DND-41 (cell line): ENCODE data around the gene GLIPR1L2.
"Not testable (repeated sequence)": the region's sequence is repeated elsewhere in the genome, so short reads cannot be mapped to it uniquely, and the experiment has no call there.

Source experiments
- ATAC-seq: fragments of 200-7000 bp; cut with Tn5 transposase; 3 replicates; pipeline ENCODE4 v1.9.1; 2021; ENCODE audit warnings: low read depth; ENCODE audit not compliant: insufficient read depth
- DNase-seq: peaks from one replicate; pipeline ENCODE4 v3.0.0-alpha.2; 2020
- H2AFZ ChIP-seq: 2 replicates; pipeline ENCODE4 v1.6.0; 2012; ENCODE audit warnings: low read depth, low read length
- H3K27ac ChIP-seq: 2 replicates; pipeline ENCODE4 v1.5.1; 2012; ENCODE audit warnings: low read length, inconsistent platforms
- H3K27me3 ChIP-seq: fragments of 200-600 bp; sonication (generic); 2 replicates; pipeline ENCODE4 v1.6.0; 2012; ENCODE audit warnings: low read length, mild to moderate bottlenecking, inconsistent platforms; ENCODE audit not compliant: insufficient read depth, poor library complexity
- H3K36me3 ChIP-seq: 2 replicates; pipeline ENCODE4 v1.5.1; 2012; ENCODE audit warnings: low read length, inconsistent platforms; ENCODE audit not compliant: insufficient read depth
- H3K4me1 ChIP-seq: 2 replicates; pipeline ENCODE4 v1.5.1; 2012; ENCODE audit warnings: mild to moderate bottlenecking, low read length; ENCODE audit not compliant: insufficient read depth
- H3K4me2 ChIP-seq: 2 replicates; pipeline ENCODE4 v1.6.0; 2012; ENCODE audit warnings: mild to moderate bottlenecking, moderate library complexity, low read length, inconsistent platforms; ENCODE audit not compliant: insufficient read depth
- H3K4me3 ChIP-seq, 2 experiments: fragments of 200-600 bp in 1 of 2; shearing (Covaris generic) in 1 of 2; 2 replicates each; pipeline ENCODE4 v1.5.1; 2012 to 2016; ENCODE audit warnings: inconsistent platforms in 2 of 2, low read length in 2 of 2, mild to moderate bottlenecking in 2 of 2, low read depth in 1 of 2, moderate library complexity in 1 of 2
- H3K79me2 ChIP-seq: 2 replicates; pipeline ENCODE4 v1.6.0; 2012; ENCODE audit warnings: low read length, inconsistent platforms; ENCODE audit not compliant: insufficient read depth
- H3K9ac ChIP-seq: 2 replicates; pipeline ENCODE4 v1.6.0; 2012; ENCODE audit warnings: low read depth, mild to moderate bottlenecking, inconsistent platforms, low read length, moderate library complexity
- H3K9me3 ChIP-seq: 2 replicates; pipeline ENCODE4 v1.5.1; 2012; ENCODE audit warnings: low read length, moderate library complexity, mild to moderate bottlenecking, inconsistent platforms; ENCODE audit not compliant: insufficient read depth, severe bottlenecking
- H4K20me1 ChIP-seq: 2 replicates; pipeline ENCODE4 v1.6.0; 2012; ENCODE audit warnings: low read length; ENCODE audit not compliant: insufficient read depth
- EZH2 ChIP-seq: IDR thresholded peaks from 3 replicates; pipeline ENCODE4 v1.6.1; 2012; ENCODE audit warnings: borderline replicate concordance, low read depth, mild to moderate bottlenecking, moderate library complexity, low read length, inconsistent platforms; ENCODE audit not compliant: severe bottlenecking
- TF ChIP-seq, protein P1 (sequence below): IDR thresholded peaks from 2 replicates; pipeline ENCODE4 v1.5.1; 2012; ENCODE audit warnings: borderline replicate concordance, low read length, moderate library complexity, mild to moderate bottlenecking; ENCODE audit not compliant: poor library complexity, severe bottlenecking; ENCODE audit errors: extremely low read depth

Gene GLIPR1L2

DNA sequence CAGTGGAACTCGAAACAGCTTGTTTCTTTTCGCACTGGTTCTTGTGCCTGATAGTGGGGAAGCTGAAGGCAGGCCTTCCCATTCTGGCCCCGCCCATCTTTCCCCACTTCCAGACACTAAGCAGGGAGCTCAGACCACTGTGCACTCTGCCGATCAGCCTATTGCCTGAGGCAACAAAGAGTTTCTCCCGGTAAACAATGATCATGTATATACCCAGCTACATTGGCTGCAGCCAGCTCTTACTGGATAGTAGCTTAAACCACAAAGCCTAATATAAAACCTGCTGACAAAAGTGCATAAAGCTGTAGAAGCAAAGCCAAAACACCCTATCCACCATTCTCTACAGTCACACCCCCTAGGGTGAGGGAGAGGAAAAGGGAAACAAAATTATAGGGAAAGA is 65.0 kb downstream of the GLIPR1L2 start:
- TF ChIP-seq EZH2, result no peak
- TF ChIP-seq, protein P1, sequence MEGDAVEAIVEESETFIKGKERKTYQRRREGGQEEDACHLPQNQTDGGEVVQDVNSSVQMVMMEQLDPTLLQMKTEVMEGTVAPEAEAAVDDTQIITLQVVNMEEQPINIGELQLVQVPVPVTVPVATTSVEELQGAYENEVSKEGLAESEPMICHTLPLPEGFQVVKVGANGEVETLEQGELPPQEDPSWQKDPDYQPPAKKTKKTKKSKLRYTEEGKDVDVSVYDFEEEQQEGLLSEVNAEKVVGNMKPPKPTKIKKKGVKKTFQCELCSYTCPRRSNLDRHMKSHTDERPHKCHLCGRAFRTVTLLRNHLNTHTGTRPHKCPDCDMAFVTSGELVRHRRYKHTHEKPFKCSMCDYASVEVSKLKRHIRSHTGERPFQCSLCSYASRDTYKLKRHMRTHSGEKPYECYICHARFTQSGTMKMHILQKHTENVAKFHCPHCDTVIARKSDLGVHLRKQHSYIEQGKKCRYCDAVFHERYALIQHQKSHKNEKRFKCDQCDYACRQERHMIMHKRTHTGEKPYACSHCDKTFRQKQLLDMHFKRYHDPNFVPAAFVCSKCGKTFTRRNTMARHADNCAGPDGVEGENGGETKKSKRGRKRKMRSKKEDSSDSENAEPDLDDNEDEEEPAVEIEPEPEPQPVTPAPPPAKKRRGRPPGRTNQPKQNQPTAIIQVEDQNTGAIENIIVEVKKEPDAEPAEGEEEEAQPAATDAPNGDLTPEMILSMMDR, result peak; percentile 8
- H3K4me2 ChIP-seq, result peak overlapping the region; percentile 14; the same call in 1 of the 2 replicates
- no peaks in the 10 kb centered on the region for H3K36me3 ChIP-seq
- peak overlapping the region; percentile 49 for H2AFZ ChIP-seq
- H3K27me3 ChIP-seq, result no peaks in the 10 kb centered on the region
- no peaks in the 10 kb centered on the region for H4K20me1 ChIP-seq
- no peak overlapping the region for H3K9ac ChIP-seq
- H3K4me3 ChIP-seq, result no peak overlapping the region
- peaks cover 15% of the 10 kb centered on the region for H3K9me3 ChIP-seq
- peaks cover 51% of the 10 kb centered on the region for H3K4me1 ChIP-seq
- H3K27ac ChIP-seq, result peak overlapping the region; percentile 85
- peak; percentile 65 for ATAC-seq
- DNase-seq, result no peak
- H3K79me2 ChIP-seq, result no peaks in the 10 kb centered on the region

DNA sequence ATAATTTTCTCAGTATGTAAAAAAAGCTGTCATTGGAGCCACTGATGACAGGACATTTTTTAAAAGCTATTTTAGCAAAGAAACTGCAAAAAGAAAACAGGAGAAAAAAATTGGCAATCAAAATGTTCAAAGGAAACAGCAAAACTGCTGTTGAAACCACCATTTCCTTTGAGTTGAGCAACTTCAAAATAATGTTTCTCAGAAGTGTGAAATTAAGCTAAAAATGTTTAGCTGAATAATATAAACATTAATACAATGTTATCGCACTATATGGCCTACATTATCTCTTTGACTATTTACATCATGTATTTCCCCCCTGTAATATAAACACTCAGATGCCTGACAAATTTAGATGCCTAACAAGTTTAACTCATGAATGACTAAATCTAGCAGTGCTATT is 66.3 kb downstream of the GLIPR1L2 start:
- TF ChIP-seq, protein P1, result no peak
- TF ChIP-seq EZH2, result no peak
- H4K20me1 ChIP-seq, result no peaks in the 10 kb centered on the region
- DNase-seq, result no peak

DNA sequence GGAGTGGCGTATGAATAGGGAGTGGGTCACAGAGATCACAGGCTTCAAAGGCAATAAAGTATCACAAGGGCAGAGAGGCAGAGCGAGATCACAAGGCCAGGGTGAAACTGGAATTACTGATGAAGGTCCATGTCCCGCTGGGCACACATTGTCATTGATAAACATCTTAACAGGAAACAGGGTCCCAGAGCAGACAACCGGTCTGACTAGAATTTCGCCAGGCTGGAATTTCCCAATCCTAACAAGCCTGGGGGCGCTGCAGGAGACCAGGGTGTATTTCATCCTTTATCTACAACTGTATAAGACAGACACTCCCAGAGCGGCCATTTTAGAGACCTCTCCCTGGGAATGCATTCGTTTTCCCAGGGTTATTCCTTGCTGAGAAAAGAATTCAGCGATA is 67.0 kb downstream of the GLIPR1L2 start:
- not testable (repeated sequence) for H2AFZ ChIP-seq

More for the DNA sequence above, 66.3 kb downstream of the GLIPR1L2 start:
- H3K9me3 ChIP-seq, result peaks cover 15% of the 10 kb centered on the region
- no peak overlapping the region for H3K4me3 ChIP-seq
- H3K4me1 ChIP-seq, result peaks cover 51% of the 10 kb centered on the region
- peak overlapping the region; percentile 53 for H3K4me2 ChIP-seq
- H3K9ac ChIP-seq, result peak overlapping the region; percentile 39
- H3K27me3 ChIP-seq, result no peaks in the 10 kb centered on the region
- ATAC-seq, result peak; percentile 55
- peak overlapping the region; percentile 85 for H3K27ac ChIP-seq
- no peaks in the 10 kb centered on the region for H3K36me3 ChIP-seq
- H2AFZ ChIP-seq, result no peak overlapping the region; the same call in none of the 2 replicates
- H3K79me2 ChIP-seq, result no peaks in the 10 kb centered on the region

DNA sequence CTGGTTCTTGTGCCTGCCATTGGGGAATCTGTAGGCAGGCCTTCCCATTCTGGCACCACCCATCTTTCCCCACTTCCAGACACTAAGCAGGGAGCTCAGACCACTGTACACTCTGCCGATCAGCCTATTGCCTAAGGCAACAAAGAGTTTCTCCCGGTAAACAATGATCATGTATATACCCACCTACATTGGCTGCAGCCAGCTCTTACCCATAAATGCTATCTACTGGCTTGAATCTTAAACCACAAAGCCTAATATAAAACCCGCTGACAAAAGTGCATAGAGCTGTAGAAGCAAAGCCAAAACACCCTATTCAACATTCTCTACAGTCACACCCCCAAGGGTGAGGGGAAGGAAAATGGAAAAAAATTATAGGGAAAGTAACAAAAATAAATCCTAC is 68.9 kb downstream of the GLIPR1L2 start:
- peak overlapping the region; percentile 55 for H3K27ac ChIP-seq
- H3K4me2 ChIP-seq, result no peak overlapping the region

More for the DNA sequence above, 67.0 kb downstream of the GLIPR1L2 start:
- H3K27me3 ChIP-seq, H3K4me3 ChIP-seq, H3K36me3 ChIP-seq, H4K20me1 ChIP-seq, ATAC-seq, H3K79me2 ChIP-seq, DNase-seq: not testable (repeated sequence)
- Histone ChIP-seq H3K4me2 (peak overlapping the region; percentile 53; the same call in 1 of the 2 replicates), H3K9me3 (peaks cover 15% of the 10 kb centered on the region), H3K9ac (peak overlapping the region; percentile 39), H3K4me1 (peaks cover 51% of the 10 kb centered on the region), H3K27ac (peak overlapping the region; percentile 85)

More for the DNA sequence above, 68.9 kb downstream of the GLIPR1L2 start:
- peaks cover 15% of the 10 kb centered on the region for H3K9me3 ChIP-seq
- no peak overlapping the region for H3K4me3 ChIP-seq
- no peaks in the 10 kb centered on the region for H3K27me3 ChIP-seq
- TF ChIP-seq, protein P1, result no peak
- TF ChIP-seq EZH2, result no peak
- H4K20me1 ChIP-seq, result no peaks in the 10 kb centered on the region
- H3K36me3 ChIP-seq, result no peaks in the 10 kb centered on the region
- no peak for DNase-seq
- no peaks in the 10 kb centered on the region for H3K79me2 ChIP-seq
- H3K4me1 ChIP-seq, result peaks cover 50% of the 10 kb centered on the region
- no peak overlapping the region for H3K9ac ChIP-seq
- no peak overlapping the region for H2AFZ ChIP-seq
- 0 out of 3 replicates have a peak, but pooled peaks have one; percentile 30 for ATAC-seq
